ENCODE results near the gene ACOT6.
"Not testable (repeated sequence)": the region's sequence is repeated elsewhere in the genome, so short reads cannot be mapped to it uniquely, and the experiment has no call there.

The ACOT6 gene

DNA sequence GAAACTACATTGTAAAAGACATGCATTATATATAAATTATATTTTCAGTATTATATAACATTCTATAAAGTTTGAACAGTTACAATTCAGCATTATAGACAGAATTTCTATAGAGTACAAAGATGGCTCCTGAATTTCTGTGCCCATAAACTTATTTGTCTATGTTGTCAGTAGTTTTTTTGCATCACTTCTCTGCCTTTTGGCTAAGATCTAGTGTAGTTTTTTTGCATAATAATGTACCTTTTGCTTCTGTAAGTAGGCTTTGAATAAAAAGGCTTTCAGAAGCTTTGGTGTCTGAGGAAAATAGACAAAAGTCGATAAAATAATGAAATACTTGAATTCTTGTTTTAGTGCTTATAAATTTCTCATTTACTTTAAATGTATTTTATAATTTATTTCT lies 43.5 kb downstream of the ACOT6 start:
- DNase-seq: no peak

GRCh38 chr14:73659202-73659601 lies 46.9 kb downstream of the ACOT6 start:
- DNase-seq: not testable (repeated sequence)

- DNase-seq: no peak
These were observed 48.2 kb downstream of the ACOT6 start for GRCh38 chr14:73660511-73660910.

- DNase-seq: no peak
These were observed 49.6 kb downstream of the ACOT6 start for GRCh38 chr14:73661872-73662271.

- peak; percentile 27 to 63 (median 52) for DNase-seq
These were observed 50.2 kb downstream of the ACOT6 start for GRCh38 chr14:73662487-73662943.

GRCh38 chr14:73663548-73664212 lies 51.4 kb downstream of the ACOT6 start:
- no peak for DNase-seq

- no peak for DNase-seq
These were observed 52.8 kb downstream of the ACOT6 start for GRCh38 chr14:73665130-73665529.

- DNase-seq: no peak
These were observed 54.3 kb downstream of the ACOT6 start for GRCh38 chr14:73666583-73666982.

GRCh38 chr14:73667854-73668253 lies 55.5 kb downstream of the ACOT6 start:
- DNase-seq: no peak
